GM18909 (cell line): ENCODE results near the gene BBS7.

Experiments used
- ATAC-seq: cut with Tn5 transposase; IDR thresholded peaks from one replicate; pipeline ENCODE4 v1.9.1; 2021; ENCODE audit warnings: mild to moderate bottlenecking; ENCODE audit not compliant: unreplicated experiment, poor library complexity

BBS7 gene

GRCh38 chr4:121869841-121870822, at the start of gene BBS7:
Gene BBS7, minus strand, starts transcription at chr4:121870474. Its CDS starts 161 bp downstream, at chr4:121870313.
- peak; percentile 99 for ATAC-seq

GRCh38 chr4:121913667-121914066, 43.4 kb upstream of the BBS7 start:
- no peak for ATAC-seq

GRCh38 chr4:121908346-121908745, 38.1 kb upstream of the BBS7 start:
- no peak for ATAC-seq

- ATAC-seq: peak; percentile 95
These were observed 30.1 kb upstream of the BBS7 start for GRCh38 chr4:121900132-121900983.

- peak; percentile 49 for ATAC-seq
These were observed 27.9 kb upstream of the BBS7 start for GRCh38 chr4:121898150-121898549.

- no peak for ATAC-seq
These were observed 17.9 kb upstream of the BBS7 start for GRCh38 chr4:121888134-121888533.

- no peak for ATAC-seq
These were observed 14.8 kb upstream of the BBS7 start for GRCh38 chr4:121885115-121885514.

- ATAC-seq: no peak
These were observed 10.9 kb upstream of the BBS7 start for GRCh38 chr4:121881158-121881557.

GRCh38 chr4:121879135-121879534, 8.9 kb upstream of the BBS7 start:
- ATAC-seq: no peak

GRCh38 chr4:121877041-121877773, 6.9 kb upstream of the BBS7 start:
- ATAC-seq: no peak

- ATAC-seq: no peak
These were observed 5.8 kb upstream of the BBS7 start for GRCh38 chr4:121876070-121876469.

- no peak for ATAC-seq
These were observed 5.4 kb upstream of the BBS7 start for GRCh38 chr4:121875652-121876051.

GRCh38 chr4:121873604-121874003, 3.3 kb upstream of the BBS7 start:
- ATAC-seq: no peak

- ATAC-seq: no peak
These were observed 6.5 kb downstream of the BBS7 start for GRCh38 chr4:121863799-121864198.

GRCh38 chr4:121861426-121861825, 8.8 kb downstream of the BBS7 start:
- ATAC-seq: no peak

- ATAC-seq: no peak
These were observed 10.2 kb downstream of the BBS7 start for GRCh38 chr4:121860121-121860520.

- ATAC-seq: no peak
These were observed 18.9 kb downstream of the BBS7 start for GRCh38 chr4:121851354-121851753.

GRCh38 chr4:121846662-121847061, 23.6 kb downstream of the BBS7 start:
- ATAC-seq: no peak

GRCh38 chr4:121842862-121843261, 27.4 kb downstream of the BBS7 start:
- no peak for ATAC-seq

- no peak for ATAC-seq
These were observed 32.1 kb downstream of the BBS7 start for GRCh38 chr4:121838136-121838535.
